ENCODE results near the gene TMEM59L. TPM values are rescaled to one million over a fixed set of nuclear protein-coding genes. Genes with fewer than 3 reads are reported as not detected.

The TMEM59L gene
- total RNA-seq, 1 donor from 2014 or later, result 4.9 TPM

- Mint-ChIP-seq H3K4me1 (peaks cover 14% of the 10 kb centered on the region), H3K36me3 (peaks cover 17% of the 10 kb centered on the region), H3K27me3 (ENCODE audit: low read depth) (peaks cover 2% of the 10 kb centered on the region), H3K9me3 (no peaks in the 10 kb centered on the region), H3K27ac (no peak overlapping the region), H3K4me3 (no peak overlapping the region)
- no peak for DNase-seq (ENCODE audit: low spot score in 2 of 2, unreplicated experiment in 2 of 2)
- no peak for TF ChIP-seq CTCF (IDR thresholded peaks at IDR 0.05; ENCODE audit: unreplicated experiment)
Measured at GRCh38 chr19:18576383-18576782, 36.3 kb upstream of the TMEM59L start.

- H3K27ac Mint-ChIP-seq, result peak overlapping the region; percentile 56
Measured at GRCh38 chr19:18577365-18577914, 35.2 kb upstream of the TMEM59L start.

GRCh38 chr19:18580311-18580710, 32.4 kb upstream of the TMEM59L start:
- Mint-ChIP-seq H3K4me1 (no peaks in the 10 kb centered on the region), H3K4me3 (no peak overlapping the region), H3K36me3 (peaks cover under 1% of the 10 kb centered on the region), H3K27me3 (ENCODE audit: low read depth) (peaks cover 12% of the 10 kb centered on the region), H3K27ac (no peak overlapping the region), H3K9me3 (no peaks in the 10 kb centered on the region)
- TF ChIP-seq CTCF (IDR thresholded peaks at IDR 0.05; ENCODE audit: unreplicated experiment), result no peak
- no peak for DNase-seq (ENCODE audit: low spot score in 2 of 2, unreplicated experiment in 2 of 2)

More at GRCh38 chr19:18577365-18577914, 35.2 kb upstream of the TMEM59L start:
- H3K9me3 Mint-ChIP-seq, result no peaks in the 10 kb centered on the region
- DNase-seq (ENCODE audit: low spot score in 2 of 2, unreplicated experiment in 2 of 2), result no peak
- H3K36me3 Mint-ChIP-seq, result peaks cover 16% of the 10 kb centered on the region
- peaks cover 10% of the 10 kb centered on the region for H3K4me1 Mint-ChIP-seq
- TF ChIP-seq CTCF (IDR thresholded peaks at IDR 0.05; ENCODE audit: unreplicated experiment), result no peak
- no peak overlapping the region for H3K4me3 Mint-ChIP-seq
- H3K27me3 Mint-ChIP-seq (ENCODE audit: low read depth), result peaks cover 3% of the 10 kb centered on the region

- Mint-ChIP-seq H3K27me3 (ENCODE audit: low read depth) (peaks cover 10% of the 10 kb centered on the region), H3K9me3 (no peaks in the 10 kb centered on the region), H3K36me3 (peaks cover 2% of the 10 kb centered on the region), H3K27ac (no peak overlapping the region), H3K4me1 (peaks cover 20% of the 10 kb centered on the region), H3K4me3 (no peak overlapping the region)
- no peak for TF ChIP-seq CTCF (IDR thresholded peaks at IDR 0.05; ENCODE audit: unreplicated experiment)
- no peak for DNase-seq (ENCODE audit: low spot score in 2 of 2, unreplicated experiment in 2 of 2)
Measured at GRCh38 chr19:18586306-18586705, 26.4 kb upstream of the TMEM59L start.

- Mint-ChIP-seq H3K4me1 (peaks cover 20% of the 10 kb centered on the region), H3K27ac (peak overlapping the region; percentile 83), H3K4me3 (no peak overlapping the region), H3K36me3 (peaks cover 2% of the 10 kb centered on the region), H3K9me3 (no peaks in the 10 kb centered on the region), H3K27me3 (ENCODE audit: low read depth) (peaks cover 9% of the 10 kb centered on the region)
- DNase-seq (ENCODE audit: low spot score in 2 of 2, unreplicated experiment in 2 of 2), result no peak
- no peak for TF ChIP-seq CTCF (IDR thresholded peaks at IDR 0.05; ENCODE audit: unreplicated experiment)
Measured at GRCh38 chr19:18587561-18587960, 25.1 kb upstream of the TMEM59L start.

All from mesothelial cell of epicardium (in vitro differentiated cells).